HEK293 (cell line): ENCODE measurements around the gene FSD2.

Experiments
- BCL11A ChIP-seq: fragments of 450-650 bp; formaldehyde crosslinking; IDR thresholded peaks from 2 replicates; pipeline ENCODE4 v1.5.1; 2016; ENCODE audit warnings: low read depth, missing biosample characterization, missing genetic modification characterization
- GLIS1 ChIP-seq: fragments of 450-650 bp; formaldehyde crosslinking; IDR thresholded peaks from 2 replicates; pipeline ENCODE4 v1.5.1; 2016; ENCODE audit warnings: missing biosample characterization, missing genetic modification characterization
- KLF16 ChIP-seq: fragments of 450-650 bp; formaldehyde crosslinking; IDR thresholded peaks from 2 replicates; pipeline ENCODE4 v1.5.1; 2017; ENCODE audit warnings: missing biosample characterization, missing genetic modification characterization
- SP2 ChIP-seq: fragments of 450-650 bp; formaldehyde crosslinking; IDR thresholded peaks from 2 replicates; pipeline ENCODE4 v1.5.1; 2016; ENCODE audit warnings: missing biosample characterization, missing genetic modification characterization
- SP7 ChIP-seq: fragments of 450-650 bp; formaldehyde crosslinking; IDR thresholded peaks from 2 replicates; pipeline ENCODE4 v1.5.1; 2016; ENCODE audit warnings: missing biosample characterization, missing genetic modification characterization
- TRIM28 ChIP-seq: IDR thresholded peaks from 2 replicates; pipeline ENCODE4 v1.6.1; 2011; ENCODE audit warnings: low read length, control low read depth, borderline replicate concordance
- ZBTB20 ChIP-seq: fragments of 450-650 bp; formaldehyde crosslinking; IDR thresholded peaks from 2 replicates; pipeline ENCODE4 v1.5.1; 2016; ENCODE audit warnings: missing biosample characterization, missing genetic modification characterization
- ZNF175 ChIP-seq: fragments of 450-650 bp; formaldehyde crosslinking; IDR thresholded peaks from 2 replicates; pipeline ENCODE4 v1.5.1; 2016; ENCODE audit warnings: missing biosample characterization, missing genetic modification characterization
- ZNF214 ChIP-seq: fragments of 450-650 bp; formaldehyde crosslinking; IDR thresholded peaks from 2 replicates; pipeline ENCODE4 v1.5.1; 2017; ENCODE audit warnings: missing biosample characterization, mild to moderate bottlenecking, missing genetic modification characterization, borderline replicate concordance
- ZNF335 ChIP-seq: fragments of 450-650 bp; formaldehyde crosslinking; conservative IDR thresholded peaks from 2 replicates; pipeline ENCODE4 v1.5.1; 2016; ENCODE audit warnings: missing biosample characterization, missing genetic modification characterization
- ZNF341 ChIP-seq: fragments of 450-650 bp; formaldehyde crosslinking; IDR thresholded peaks from 2 replicates; pipeline ENCODE4; 2016; ENCODE audit warnings: low read depth, missing biosample characterization, missing genetic modification characterization
- ZNF391 ChIP-seq: fragments of 450-650 bp; formaldehyde crosslinking; IDR thresholded peaks from 2 replicates; pipeline ENCODE4 v1.5.1; 2016; ENCODE audit warnings: low read depth, missing biosample characterization, missing genetic modification characterization, borderline replicate concordance
- ZNF404 ChIP-seq: fragments of 450-650 bp; formaldehyde crosslinking; IDR thresholded peaks from 2 replicates; pipeline ENCODE4 v1.5.1; 2017; ENCODE audit warnings: missing biosample characterization, missing genetic modification characterization
- ZNF416 ChIP-seq: fragments of 450-650 bp; formaldehyde crosslinking; IDR thresholded peaks from 2 replicates; pipeline ENCODE4 v1.5.1; 2016; ENCODE audit warnings: missing biosample characterization, missing genetic modification characterization
- ZNF423 ChIP-seq: fragments of 450-650 bp; formaldehyde crosslinking; IDR thresholded peaks from 2 replicates; pipeline ENCODE4 v1.5.1; 2016; ENCODE audit warnings: missing biosample characterization, missing genetic modification characterization
- ZNF501 ChIP-seq: fragments of 450-650 bp; formaldehyde crosslinking; IDR thresholded peaks from 2 replicates; pipeline ENCODE4 v1.5.1; 2016; ENCODE audit warnings: missing biosample characterization, missing genetic modification characterization
- ZNF530 ChIP-seq: fragments of 450-650 bp; formaldehyde crosslinking; IDR thresholded peaks from 2 replicates; pipeline ENCODE4 v1.5.1; 2016; ENCODE audit warnings: low read depth, missing biosample characterization, missing genetic modification characterization
- ZNF629 ChIP-seq: fragments of 450-650 bp; formaldehyde crosslinking; IDR thresholded peaks from 2 replicates; pipeline ENCODE4 v1.5.1; 2017; ENCODE audit warnings: missing biosample characterization, missing genetic modification characterization
- ZNF660 ChIP-seq: fragments of 450-650 bp; IDR thresholded peaks from 2 replicates; pipeline ENCODE4 v1.5.1; 2018; ENCODE audit warnings: missing biosample characterization, mild to moderate bottlenecking, missing genetic modification characterization
- ZNF768 ChIP-seq: fragments of 450-650 bp; formaldehyde crosslinking; IDR thresholded peaks from 2 replicates; pipeline ENCODE4 v1.5.1; 2018; ENCODE audit warnings: missing biosample characterization, mild to moderate bottlenecking, missing genetic modification characterization
- ZNF785 ChIP-seq: fragments of 450-650 bp; formaldehyde crosslinking; IDR thresholded peaks from 2 replicates; pipeline ENCODE4 v1.5.1; 2016; ENCODE audit warnings: missing biosample characterization, missing genetic modification characterization
- ZNF837 ChIP-seq: fragments of 450-650 bp; formaldehyde crosslinking; IDR thresholded peaks from 2 replicates; pipeline ENCODE4 v1.5.1; 2016; ENCODE audit warnings: missing biosample characterization, missing genetic modification characterization
- ZSCAN30 ChIP-seq: fragments of 450-650 bp; IDR thresholded peaks from 2 replicates; pipeline ENCODE4 v1.5.1; 2018; ENCODE audit warnings: missing biosample characterization, mild to moderate bottlenecking, missing genetic modification characterization, moderate library complexity
- ZXDB ChIP-seq: fragments of 450-650 bp; formaldehyde crosslinking; IDR thresholded peaks from 2 replicates; pipeline ENCODE4 v1.5.1; 2016; ENCODE audit warnings: missing biosample characterization, missing genetic modification characterization
- TF ChIP-seq, protein P1 (sequence below): fragments of 450-650 bp; IDR thresholded peaks from 2 replicates; pipeline ENCODE4 v1.5.1; 2018; ENCODE audit warnings: missing biosample characterization, mild to moderate bottlenecking, missing genetic modification characterization
- TF ChIP-seq, protein P2 (sequence below): fragments of 450-650 bp; formaldehyde crosslinking; IDR thresholded peaks from 2 replicates; pipeline ENCODE4 v1.5.1; 2016; ENCODE audit warnings: missing biosample characterization, missing genetic modification characterization
- TF ChIP-seq, protein P3 (sequence below): fragments of 450-650 bp; formaldehyde crosslinking; IDR thresholded peaks from 2 replicates; pipeline ENCODE4 v1.5.1; 2016; ENCODE audit warnings: missing biosample characterization, missing genetic modification characterization
- TF ChIP-seq, protein P4 (sequence below): fragments of 450-650 bp; formaldehyde crosslinking; IDR thresholded peaks from 2 replicates; pipeline ENCODE4 v1.5.1; 2016; ENCODE audit warnings: missing biosample characterization, missing genetic modification characterization
- TF ChIP-seq, protein P5 (sequence below): fragments of 450-650 bp; formaldehyde crosslinking; IDR thresholded peaks from 2 replicates; pipeline ENCODE4 v1.5.1; 2016; ENCODE audit warnings: missing biosample characterization, missing genetic modification characterization, low read depth
- TF ChIP-seq, protein P6 (sequence below): fragments of 450-650 bp; formaldehyde crosslinking; IDR thresholded peaks from 2 replicates; pipeline ENCODE4 v1.5.1; 2016; ENCODE audit warnings: missing biosample characterization, missing genetic modification characterization

FSD2 gene

DNA sequence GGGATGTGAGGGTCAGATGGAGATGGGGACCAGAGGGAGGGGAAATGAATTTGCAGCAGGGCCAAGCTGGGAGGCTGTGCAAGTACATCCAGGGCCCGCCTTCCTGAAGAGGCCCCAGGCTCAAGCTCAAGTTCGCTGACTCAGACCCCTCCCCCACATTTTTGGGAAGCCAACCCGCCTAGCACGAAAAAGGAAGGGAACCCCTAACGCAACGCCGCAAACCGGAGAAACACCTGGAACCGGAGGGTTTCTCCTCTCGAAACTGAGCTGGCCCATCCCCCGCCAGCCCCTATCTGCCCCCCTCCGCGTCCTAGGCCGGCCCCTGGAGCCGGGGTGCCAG, 96.8 kb downstream of the FSD2 start (continued):
- TF ChIP-seq, protein P1, sequence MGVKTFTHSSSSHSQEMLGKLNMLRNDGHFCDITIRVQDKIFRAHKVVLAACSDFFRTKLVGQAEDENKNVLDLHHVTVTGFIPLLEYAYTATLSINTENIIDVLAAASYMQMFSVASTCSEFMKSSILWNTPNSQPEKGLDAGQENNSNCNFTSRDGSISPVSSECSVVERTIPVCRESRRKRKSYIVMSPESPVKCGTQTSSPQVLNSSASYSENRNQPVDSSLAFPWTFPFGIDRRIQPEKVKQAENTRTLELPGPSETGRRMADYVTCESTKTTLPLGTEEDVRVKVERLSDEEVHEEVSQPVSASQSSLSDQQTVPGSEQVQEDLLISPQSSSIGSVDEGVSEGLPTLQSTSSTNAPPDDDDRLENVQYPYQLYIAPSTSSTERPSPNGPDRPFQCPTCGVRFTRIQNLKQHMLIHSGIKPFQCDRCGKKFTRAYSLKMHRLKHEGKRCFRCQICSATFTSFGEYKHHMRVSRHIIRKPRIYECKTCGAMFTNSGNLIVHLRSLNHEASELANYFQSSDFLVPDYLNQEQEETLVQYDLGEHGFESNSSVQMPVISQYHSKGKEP (tag by site-specific recombination): no peak
- TF ChIP-seq ZNF530 (tag by site-specific recombination) (no peak), ZNF416 (0 out of 2 replicates have a peak, but pooled peaks have one; percentile 19), ZNF837 (peak; percentile 68; the same call in 1 of the 2 replicates), GLIS1 (tag by site-specific recombination) (peak; percentile 33; the same call in 1 of the 2 replicates), SP2 (tag by site-specific recombination) (peak; percentile 37), KLF16 (tag by site-specific recombination) (peak; percentile 47; the same call in 1 of the 2 replicates), ZNF785 (0 out of 2 replicates have a peak, but pooled peaks have one; percentile 42), ZNF660 (tag by site-specific recombination) (peak; percentile 21; the same call in 1 of the 2 replicates), ZSCAN30 (tag by site-specific recombination) (peak; percentile 64; the same call in 1 of the 2 replicates), BCL11A (tag by site-specific recombination) (no peak), ZNF629 (tag by site-specific recombination) (0 out of 2 replicates have a peak, but pooled peaks have one; percentile 20), ZNF214 (tag by site-specific recombination) (no peak), ZNF341 (tag by site-specific recombination) (0 out of 2 replicates have a peak, but pooled peaks have one; percentile 35), ZNF391 (no peak), ZNF175 (tag by site-specific recombination) (no peak), ZNF404 (0 out of 2 replicates have a peak, but pooled peaks have one; percentile 29), ZNF423 (tag by site-specific recombination) (peak; percentile 46), TRIM28 (no peak), SP7 (tag by site-specific recombination) (peak; percentile 53), ZBTB20 (tag by site-specific recombination) (peak; percentile 94), ZNF501 (tag by site-specific recombination) (no peak), ZNF335 (tag by site-specific recombination) (peak; percentile 88), ZXDB (no peak; the same call in 1 of the 2 replicates), ZNF768 (no peak)
- TF ChIP-seq, protein P2, sequence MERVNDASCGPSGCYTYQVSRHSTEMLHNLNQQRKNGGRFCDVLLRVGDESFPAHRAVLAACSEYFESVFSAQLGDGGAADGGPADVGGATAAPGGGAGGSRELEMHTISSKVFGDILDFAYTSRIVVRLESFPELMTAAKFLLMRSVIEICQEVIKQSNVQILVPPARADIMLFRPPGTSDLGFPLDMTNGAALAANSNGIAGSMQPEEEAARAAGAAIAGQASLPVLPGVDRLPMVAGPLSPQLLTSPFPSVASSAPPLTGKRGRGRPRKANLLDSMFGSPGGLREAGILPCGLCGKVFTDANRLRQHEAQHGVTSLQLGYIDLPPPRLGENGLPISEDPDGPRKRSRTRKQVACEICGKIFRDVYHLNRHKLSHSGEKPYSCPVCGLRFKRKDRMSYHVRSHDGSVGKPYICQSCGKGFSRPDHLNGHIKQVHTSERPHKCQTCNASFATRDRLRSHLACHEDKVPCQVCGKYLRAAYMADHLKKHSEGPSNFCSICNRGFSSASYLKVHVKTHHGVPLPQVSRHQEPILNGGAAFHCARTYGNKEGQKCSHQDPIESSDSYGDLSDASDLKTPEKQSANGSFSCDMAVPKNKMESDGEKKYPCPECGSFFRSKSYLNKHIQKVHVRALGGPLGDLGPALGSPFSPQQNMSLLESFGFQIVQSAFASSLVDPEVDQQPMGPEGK (tag by site-specific recombination): 0 out of 2 replicates have a peak, but pooled peaks have one; percentile 17
- TF ChIP-seq, protein P3, sequence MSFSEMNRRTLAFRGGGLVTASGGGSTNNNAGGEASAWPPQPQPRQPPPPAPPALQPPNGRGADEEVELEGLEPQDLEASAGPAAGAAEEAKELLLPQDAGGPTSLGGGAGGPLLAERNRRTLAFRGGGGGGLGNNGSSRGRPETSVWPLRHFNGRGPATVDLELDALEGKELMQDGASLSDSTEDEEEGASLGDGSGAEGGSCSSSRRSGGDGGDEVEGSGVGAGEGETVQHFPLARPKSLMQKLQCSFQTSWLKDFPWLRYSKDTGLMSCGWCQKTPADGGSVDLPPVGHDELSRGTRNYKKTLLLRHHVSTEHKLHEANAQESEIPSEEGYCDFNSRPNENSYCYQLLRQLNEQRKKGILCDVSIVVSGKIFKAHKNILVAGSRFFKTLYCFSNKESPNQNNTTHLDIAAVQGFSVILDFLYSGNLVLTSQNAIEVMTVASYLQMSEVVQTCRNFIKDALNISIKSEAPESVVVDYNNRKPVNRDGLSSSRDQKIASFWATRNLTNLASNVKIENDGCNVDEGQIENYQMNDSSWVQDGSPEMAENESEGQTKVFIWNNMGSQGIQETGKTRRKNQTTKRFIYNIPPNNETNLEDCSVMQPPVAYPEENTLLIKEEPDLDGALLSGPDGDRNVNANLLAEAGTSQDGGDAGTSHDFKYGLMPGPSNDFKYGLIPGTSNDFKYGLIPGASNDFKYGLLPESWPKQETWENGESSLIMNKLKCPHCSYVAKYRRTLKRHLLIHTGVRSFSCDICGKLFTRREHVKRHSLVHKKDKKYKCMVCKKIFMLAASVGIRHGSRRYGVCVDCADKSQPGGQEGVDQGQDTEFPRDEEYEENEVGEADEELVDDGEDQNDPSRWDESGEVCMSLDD (tag by site-specific recombination): 0 out of 2 replicates have a peak, but pooled peaks have one; percentile 26
- TF ChIP-seq, protein P4, sequence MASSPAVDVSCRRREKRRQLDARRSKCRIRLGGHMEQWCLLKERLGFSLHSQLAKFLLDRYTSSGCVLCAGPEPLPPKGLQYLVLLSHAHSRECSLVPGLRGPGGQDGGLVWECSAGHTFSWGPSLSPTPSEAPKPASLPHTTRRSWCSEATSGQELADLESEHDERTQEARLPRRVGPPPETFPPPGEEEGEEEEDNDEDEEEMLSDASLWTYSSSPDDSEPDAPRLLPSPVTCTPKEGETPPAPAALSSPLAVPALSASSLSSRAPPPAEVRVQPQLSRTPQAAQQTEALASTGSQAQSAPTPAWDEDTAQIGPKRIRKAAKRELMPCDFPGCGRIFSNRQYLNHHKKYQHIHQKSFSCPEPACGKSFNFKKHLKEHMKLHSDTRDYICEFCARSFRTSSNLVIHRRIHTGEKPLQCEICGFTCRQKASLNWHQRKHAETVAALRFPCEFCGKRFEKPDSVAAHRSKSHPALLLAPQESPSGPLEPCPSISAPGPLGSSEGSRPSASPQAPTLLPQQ (tag by site-specific recombination): peak; percentile 14; the same call in 1 of the 2 replicates
- TF ChIP-seq, protein P5, sequence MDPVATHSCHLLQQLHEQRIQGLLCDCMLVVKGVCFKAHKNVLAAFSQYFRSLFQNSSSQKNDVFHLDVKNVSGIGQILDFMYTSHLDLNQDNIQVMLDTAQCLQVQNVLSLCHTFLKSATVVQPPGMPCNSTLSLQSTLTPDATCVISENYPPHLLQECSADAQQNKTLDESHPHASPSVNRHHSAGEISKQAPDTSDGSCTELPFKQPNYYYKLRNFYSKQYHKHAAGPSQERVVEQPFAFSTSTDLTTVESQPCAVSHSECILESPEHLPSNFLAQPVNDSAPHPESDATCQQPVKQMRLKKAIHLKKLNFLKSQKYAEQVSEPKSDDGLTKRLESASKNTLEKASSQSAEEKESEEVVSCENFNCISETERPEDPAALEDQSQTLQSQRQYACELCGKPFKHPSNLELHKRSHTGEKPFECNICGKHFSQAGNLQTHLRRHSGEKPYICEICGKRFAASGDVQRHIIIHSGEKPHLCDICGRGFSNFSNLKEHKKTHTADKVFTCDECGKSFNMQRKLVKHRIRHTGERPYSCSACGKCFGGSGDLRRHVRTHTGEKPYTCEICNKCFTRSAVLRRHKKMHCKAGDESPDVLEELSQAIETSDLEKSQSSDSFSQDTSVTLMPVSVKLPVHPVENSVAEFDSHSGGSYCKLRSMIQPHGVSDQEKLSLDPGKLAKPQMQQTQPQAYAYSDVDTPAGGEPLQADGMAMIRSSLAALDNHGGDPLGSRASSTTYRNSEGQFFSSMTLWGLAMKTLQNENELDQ: no peak
- TF ChIP-seq, protein P6, sequence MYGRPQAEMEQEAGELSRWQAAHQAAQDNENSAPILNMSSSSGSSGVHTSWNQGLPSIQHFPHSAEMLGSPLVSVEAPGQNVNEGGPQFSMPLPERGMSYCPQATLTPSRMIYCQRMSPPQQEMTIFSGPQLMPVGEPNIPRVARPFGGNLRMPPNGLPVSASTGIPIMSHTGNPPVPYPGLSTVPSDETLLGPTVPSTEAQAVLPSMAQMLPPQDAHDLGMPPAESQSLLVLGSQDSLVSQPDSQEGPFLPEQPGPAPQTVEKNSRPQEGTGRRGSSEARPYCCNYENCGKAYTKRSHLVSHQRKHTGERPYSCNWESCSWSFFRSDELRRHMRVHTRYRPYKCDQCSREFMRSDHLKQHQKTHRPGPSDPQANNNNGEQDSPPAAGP (tag by site-specific recombination): 0 out of 2 replicates have a peak, but pooled peaks have one; percentile 10
